OCI-LY7 (cell line): ENCODE data around the gene LDLRAD4. TPM values are rescaled to one million over a fixed set of nuclear protein-coding genes. Genes with fewer than 3 reads are reported as not detected.

Experiments used
- BruUV-seq: library from RNA; stranded (reverse); fragments of 400-500 nt; replicated peaks from 2 replicates; lab custom pipeline; 2021; lab: Mats Ljungman, UMichigan
- CTCF ChIA-PET: fragments of 300-600 bp; sonication (Branson Sonifier 250); formaldehyde crosslinking; loops from one replicate; lab custom pipeline; 2022; ENCODE audit warnings: antibody characterized with exemption; ENCODE audit not compliant: unreplicated experiment; lab: Charles Lee
- POLR2A ChIA-PET: fragments of 300-600 bp; sonication (Branson Sonifier 250); formaldehyde crosslinking; loops from one replicate; lab custom pipeline; 2022; ENCODE audit warnings: antibody characterized with exemption; lab: Charles Lee
- DNase-seq: peaks from one replicate; pipeline ENCODE4 v3.0.0-alpha.2; 2015; ENCODE audit warnings: low spot score
- H2AFZ ChIP-seq: fragments of 200-600 bp; sonication (generic), shearing (Covaris generic); 2 replicates; pipeline ENCODE4 v1.6.1; 2014; ENCODE audit warnings: mild to moderate bottlenecking, antibody characterized with exemption, low read length, moderate library complexity
- H3K27ac ChIP-seq: fragments of 200-600 bp; sonication (generic); 2 replicates; pipeline ENCODE4 v1.5.1; 2014; ENCODE audit warnings: mixed run types, low read depth, mild to moderate bottlenecking, moderate library complexity, low read length, inconsistent platforms; ENCODE audit not compliant: poor library complexity, severe bottlenecking
- H3K36me3 ChIP-seq: fragments of 200-600 bp; sonication (generic); 2 replicates; pipeline ENCODE4 v1.6.1; 2014; ENCODE audit warnings: mild to moderate bottlenecking, antibody characterized with exemption, low read length, moderate library complexity, mixed read lengths; ENCODE audit not compliant: insufficient read depth
- H3K4me1 ChIP-seq: fragments of 200-600 bp; sonication (generic); 2 replicates; pipeline ENCODE4 v1.5.1; 2014; ENCODE audit warnings: mild to moderate bottlenecking, low read length; ENCODE audit not compliant: insufficient read depth, poor library complexity, severe bottlenecking
- H3K4me2 ChIP-seq: fragments of 200-600 bp; sonication (generic); 2 replicates; pipeline ENCODE4 v1.6.1; 2014; ENCODE audit warnings: mild to moderate bottlenecking, low read length
- H3K4me3 ChIP-seq: fragments of 200-600 bp; sonication (generic); 2 replicates; pipeline ENCODE4 v1.5.1; 2014; ENCODE audit warnings: mild to moderate bottlenecking, low read depth, low read length; ENCODE audit not compliant: poor library complexity, severe bottlenecking
- H3K79me2 ChIP-seq: fragments of 200-600 bp; sonication (generic); 2 replicates; pipeline ENCODE4 v1.6.1; 2016; ENCODE audit warnings: low read depth, mild to moderate bottlenecking, low read length, moderate library complexity, mixed read lengths; ENCODE audit not compliant: insufficient read depth
- H3K9me2 ChIP-seq: fragments of 200-600 bp; sonication (generic); 2 replicates; pipeline ENCODE4 v1.6.1; 2016; ENCODE audit warnings: mild to moderate bottlenecking, low read length, mixed read lengths; ENCODE audit not compliant: insufficient read depth
- H3K9me3 ChIP-seq: fragments of 200-600 bp; sonication (generic); 2 replicates; pipeline ENCODE4 v1.6.1; 2014; ENCODE audit warnings: mild to moderate bottlenecking, mixed run types, low read length, mixed read lengths
- H4K20me1 ChIP-seq: fragments of 200-600 bp; sonication (generic); 2 replicates; pipeline ENCODE4 v1.6.1; 2014; ENCODE audit warnings: mild to moderate bottlenecking, antibody characterized with exemption, low read length, moderate library complexity, mixed read lengths; ENCODE audit not compliant: insufficient read depth
- CTCF ChIP-seq: fragments of 200-600 bp; sonication (generic); conservative IDR thresholded peaks from 2 replicates; pipeline ENCODE4 v1.5.1; 2014; ENCODE audit warnings: mild to moderate bottlenecking, antibody characterized with exemption, low read length, moderate library complexity, mixed read lengths
- EZH2phosphoT487 ChIP-seq: fragments of 200-600 bp; sonication (generic); IDR thresholded peaks from 2 replicates; pipeline ENCODE4 v1.6.1; 2018; ENCODE audit warnings: low read depth, borderline replicate concordance, mild to moderate bottlenecking, mixed run types, antibody characterized with exemption, low read length, moderate library complexity, mixed read lengths
- intact Hi-C: fragments of 100-400 bp; cut with micrococcal nuclease; formaldehyde crosslinking; loops from one replicate; pipeline ENCODE4 v1.10.0; 2022; ENCODE audit not compliant: unreplicated experiment
- total RNA-seq, 2 experiments: library from RNA; depleted of rRNA in 1 of 2; stranded (reverse); fragments of >200 nt in 1 of 2; shearing (Covaris generic) in 1 of 2; gene quantifications; 2 replicates each; pipeline ENCODE4 v1.2.3, GENCODE V29; 2014 to 2022

LDLRAD4 gene
- total RNA-seq, 2 experiments from 2014 or later = 26.2 to 43.8 TPM

DNA sequence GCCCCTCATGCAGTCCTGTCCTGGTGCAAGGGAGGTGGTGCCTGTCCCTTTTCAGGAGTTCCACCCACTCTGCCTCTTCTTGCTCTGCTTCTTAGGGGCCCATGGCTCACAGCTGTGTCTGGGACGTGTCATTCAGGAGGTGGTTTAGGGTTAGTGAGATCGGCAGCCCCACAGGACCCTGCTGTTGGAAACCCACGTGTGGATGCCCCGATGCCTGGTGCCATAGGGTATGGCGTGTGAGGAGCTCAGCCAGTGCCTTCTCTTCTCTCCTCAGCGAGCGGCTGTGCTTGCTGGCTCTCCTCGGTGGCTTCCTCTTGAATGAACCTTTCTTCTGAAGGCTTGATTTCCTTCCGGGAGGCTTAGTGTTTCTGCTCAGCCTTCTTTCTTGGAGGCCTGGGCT lies 55.2 kb downstream of the LDLRAD4 start:
- H4K20me1 ChIP-seq = no peaks in the 10 kb centered on the region
- H2AFZ ChIP-seq = no peak overlapping the region
- no peaks in the 10 kb centered on the region for H3K9me2 ChIP-seq
- intact Hi-C loops = no loop called here
- H3K79me2 ChIP-seq = no peaks in the 10 kb centered on the region
- ChIA-PET POLR2A (interaction anchor here (0.5 kb wide), 1 partner anchor 48 kb away, joined by 4 read pairs; no protein-coding TSS in a partner anchor), CTCF (no interaction called here)
- no peak overlapping the region for H3K4me3 ChIP-seq
- H3K36me3 ChIP-seq = no peaks in the 10 kb centered on the region
- no peak overlapping the region for H3K27ac ChIP-seq
- TF ChIP-seq EZH2phosphoT487 (no peak), CTCF (no peak)
- no peak for DNase-seq
- no peak overlapping the region for H3K4me2 ChIP-seq
- H3K9me3 ChIP-seq = no peaks in the 10 kb centered on the region
- no TSS peak for BruUV-seq
- H3K4me1 ChIP-seq = no peaks in the 10 kb centered on the region

GRCh38 chr18:13275075-13275474 lies 56.5 kb downstream of the LDLRAD4 start:
- TF ChIP-seq EZH2phosphoT487 (no peak), CTCF (no peak)
- Histone ChIP-seq H3K4me1 (no peaks in the 10 kb centered on the region), H3K9me2 (no peaks in the 10 kb centered on the region), H3K4me3 (no peak overlapping the region), H3K9me3 (no peaks in the 10 kb centered on the region), H3K79me2 (no peaks in the 10 kb centered on the region), H3K36me3 (no peaks in the 10 kb centered on the region), H2AFZ (no peak overlapping the region), H3K4me2 (no peak overlapping the region), H3K27ac (no peak overlapping the region), H4K20me1 (no peaks in the 10 kb centered on the region)
- POLR2A ChIA-PET = interaction anchor here (0.5 to 0.7 kb wide), 3 partner anchors 10 to 27 kb away, joined by 3 to 5 read pairs (median 4); no protein-coding TSS in a partner anchor
- BruUV-seq = no TSS peak
- intact Hi-C loops = no loop called here
- DNase-seq = no peak
- CTCF ChIA-PET = no interaction called here
